ENCODE results near the gene FCN3.

- TF ChIP-seq CTCF (IDR thresholded peaks at IDR 0.05): peak; percentile 87
- no peak for TF ChIP-seq EZH2 (IDR thresholded peaks at IDR 0.05; ENCODE audit: borderline replicate concordance, insufficient read depth, low read depth, low read length, poor library complexity, severe bottlenecking)
These were observed 41.9 kb downstream of the FCN3 start for GRCh38 chr1:27332536-27333281.
